Vagina (tissue), 2 donors: Measurements from ENCODE around the gene TBX15.

Source experiments
- CTCF ChIP-seq, 3 experiments: fragments of 450-650 bp in 2 of 3; fragments of 200-600 bp in 1 of 3; sonication (generic) in 1 of 3; IDR thresholded peaks; one replicate each; pipeline ENCODE4 v1.5.1; 2017 to 2019; ENCODE audit warnings: antibody characterized with exemption in 3 of 3, mild to moderate bottlenecking in 2 of 3, moderate library complexity in 2 of 3
- POLR2A ChIP-seq, 2 donors: fragments of 450-650 bp; IDR thresholded peaks; one replicate each; pipeline ENCODE4 v1.6.1; 2017; ENCODE audit warnings: antibody characterized with exemption in 2 of 2, mild to moderate bottlenecking in 2 of 2, moderate library complexity in 2 of 2
- POLR2AphosphoS5 ChIP-seq, 2 donors: sonication (generic); formaldehyde crosslinking; IDR thresholded peaks; one replicate each; pipeline ENCODE4 v1.9.0; 2017; ENCODE audit warnings: antibody characterized with exemption in 2 of 2, mild to moderate bottlenecking in 2 of 2, low read depth in 1 of 2; ENCODE audit not compliant: insufficient read depth in 1 of 2

GRCh38 chr1:119015547-119015946 lies 27.4 kb upstream of the TBX15 start:
- TF ChIP-seq POLR2A (IDR thresholded peaks at IDR 0.05) (no peak), CTCF (IDR thresholded peaks at IDR 0.05) (no peak), POLR2AphosphoS5 (IDR thresholded peaks at IDR 0.05; ENCODE audit: insufficient read depth in 1 of 2, low read depth in 1 of 2) (no peak)
